NT2/D1 (cell line): ENCODE measurements around the gene CPZ.

Experiments
- SUZ12 ChIP-seq: IDR thresholded peaks from 2 replicates; pipeline ENCODE4 v1.6.1; 2011; ENCODE audit not compliant: insufficient read length, insufficient read depth; ENCODE audit errors: extremely low read depth
- YY1 ChIP-seq: IDR thresholded peaks from 2 replicates; pipeline ENCODE4 v1.6.1; 2011; ENCODE audit not compliant: insufficient read length, insufficient read depth
- ZNF274 ChIP-seq: IDR thresholded peaks from 2 replicates; pipeline ENCODE4 v1.6.1; 2011; ENCODE audit warnings: mild to moderate bottlenecking, low read depth, low read length

DNA sequence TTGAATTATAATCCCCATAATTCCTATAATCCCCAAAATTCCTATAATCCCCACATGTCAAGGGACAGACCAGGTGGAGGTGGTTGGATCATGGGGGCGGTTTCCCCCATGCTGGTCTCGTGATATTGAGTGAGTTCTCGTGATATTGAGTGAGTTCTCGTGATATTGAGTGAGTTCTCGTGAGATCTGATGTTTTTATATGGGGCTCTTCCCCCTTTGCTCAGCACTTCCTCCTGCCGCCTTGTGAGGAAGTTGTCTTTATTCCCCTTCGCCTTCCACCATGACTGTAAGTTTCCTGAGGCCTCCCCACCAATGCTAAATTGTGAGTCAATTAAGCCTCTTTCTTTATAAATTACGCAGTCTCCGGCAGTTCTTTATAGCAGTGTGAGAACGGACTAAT, 48.9 kb upstream of the CPZ start:
- TF ChIP-seq ZNF274 (no peak), YY1 (no peak), SUZ12 (no peak)
